Parathyroid adenoma (tissue), 2 donors: Measurements from ENCODE around the gene OTUD4.

Experiments used
- H2AFZ ChIP-seq: fragments of 300-600 bp; sonication (generic); one replicate; pipeline ENCODE4 v1.7.0; 2017; ENCODE audit warnings: antibody characterized with exemption, mild to moderate bottlenecking
- H3K27ac ChIP-seq: fragments of 300-600 bp; sonication (generic); one replicate; pipeline ENCODE4 v1.7.0; 2017
- H3K27me3 ChIP-seq: fragments of 300-600 bp; sonication (generic); one replicate; pipeline ENCODE4 v1.7.0; 2017; ENCODE audit warnings: low read length; ENCODE audit not compliant: control insufficient read depth, insufficient read depth
- H3K36me3 ChIP-seq: fragments of 300-600 bp; sonication (generic); one replicate; pipeline ENCODE4 v1.7.0; 2017; ENCODE audit warnings: low read length; ENCODE audit not compliant: control insufficient read depth, insufficient read depth
- H3K4me1 ChIP-seq: fragments of 300-600 bp; sonication (generic); one replicate; pipeline ENCODE4 v1.7.0; 2017; ENCODE audit warnings: control low read depth
- H3K4me2 ChIP-seq: fragments of 300-600 bp; sonication (generic); one replicate; pipeline ENCODE4 v1.7.0; 2017; ENCODE audit warnings: low read length
- H3K4me3 ChIP-seq: fragments of 300-600 bp; sonication (generic); one replicate; pipeline ENCODE4 v1.7.0; 2017; ENCODE audit warnings: low read depth, low read length
- H3K79me2 ChIP-seq: fragments of 300-600 bp; sonication (generic); one replicate; pipeline ENCODE4 v1.7.0; 2017; ENCODE audit warnings: control low read depth
- H3K9ac ChIP-seq: fragments of 300-600 bp; sonication (generic); one replicate; pipeline ENCODE4 v1.7.0; 2017; ENCODE audit warnings: mild to moderate bottlenecking
- H3K9me3 ChIP-seq: fragments of 300-600 bp; sonication (generic); one replicate; pipeline ENCODE4 v1.7.0; 2017; ENCODE audit warnings: low read length; ENCODE audit not compliant: control insufficient read depth
- TF ChIP-seq, protein P1 (sequence below): fragments of 300-600 bp; sonication (generic); IDR thresholded peaks from one replicate; pipeline ENCODE4 v1.7.0; 2017; ENCODE audit warnings: antibody characterized with exemption, mild to moderate bottlenecking
- donor health status: primary hyperparathyroidism.

Gene OTUD4

GRCh38 chr4:145168581-145169187 is 11.7 kb downstream of the OTUD4 start:
- H3K4me1 ChIP-seq: no peaks in the 10 kb centered on the region
- H3K36me3 ChIP-seq: no peaks in the 10 kb centered on the region
- H2AFZ ChIP-seq: no peak overlapping the region
- peaks cover 11% of the 10 kb centered on the region for H3K79me2 ChIP-seq
- TF ChIP-seq, protein P1, sequence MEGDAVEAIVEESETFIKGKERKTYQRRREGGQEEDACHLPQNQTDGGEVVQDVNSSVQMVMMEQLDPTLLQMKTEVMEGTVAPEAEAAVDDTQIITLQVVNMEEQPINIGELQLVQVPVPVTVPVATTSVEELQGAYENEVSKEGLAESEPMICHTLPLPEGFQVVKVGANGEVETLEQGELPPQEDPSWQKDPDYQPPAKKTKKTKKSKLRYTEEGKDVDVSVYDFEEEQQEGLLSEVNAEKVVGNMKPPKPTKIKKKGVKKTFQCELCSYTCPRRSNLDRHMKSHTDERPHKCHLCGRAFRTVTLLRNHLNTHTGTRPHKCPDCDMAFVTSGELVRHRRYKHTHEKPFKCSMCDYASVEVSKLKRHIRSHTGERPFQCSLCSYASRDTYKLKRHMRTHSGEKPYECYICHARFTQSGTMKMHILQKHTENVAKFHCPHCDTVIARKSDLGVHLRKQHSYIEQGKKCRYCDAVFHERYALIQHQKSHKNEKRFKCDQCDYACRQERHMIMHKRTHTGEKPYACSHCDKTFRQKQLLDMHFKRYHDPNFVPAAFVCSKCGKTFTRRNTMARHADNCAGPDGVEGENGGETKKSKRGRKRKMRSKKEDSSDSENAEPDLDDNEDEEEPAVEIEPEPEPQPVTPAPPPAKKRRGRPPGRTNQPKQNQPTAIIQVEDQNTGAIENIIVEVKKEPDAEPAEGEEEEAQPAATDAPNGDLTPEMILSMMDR: no peak
- no peaks in the 10 kb centered on the region for H3K27me3 ChIP-seq
- H3K4me2 ChIP-seq: no peak overlapping the region
- no peak overlapping the region for H3K4me3 ChIP-seq
- no peaks in the 10 kb centered on the region for H3K9me3 ChIP-seq
- H3K27ac ChIP-seq: no peak overlapping the region
- H3K9ac ChIP-seq: no peak overlapping the region

DNA sequence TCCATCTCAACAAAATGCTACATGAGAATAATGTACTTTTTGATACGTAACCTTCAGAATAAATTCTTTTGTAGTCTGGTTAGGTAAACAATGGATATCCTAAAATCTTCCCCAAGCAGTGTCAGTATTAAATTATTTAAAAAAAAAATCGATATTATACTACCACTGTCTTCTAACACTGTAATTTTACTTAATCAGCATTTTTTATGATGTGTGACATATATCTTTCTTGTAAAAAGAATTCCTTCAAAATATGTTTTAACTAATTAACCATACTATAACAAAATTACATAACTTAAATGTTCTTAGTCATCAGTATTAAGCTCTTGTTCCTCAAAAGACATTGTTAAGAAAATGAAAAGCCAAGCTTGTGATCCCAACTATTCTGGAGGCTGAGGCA is 12.5 kb downstream of the OTUD4 start:
- Histone ChIP-seq H2AFZ (no peak overlapping the region), H3K79me2 (peaks cover 8% of the 10 kb centered on the region), H3K27ac (no peak overlapping the region), H3K4me1 (no peaks in the 10 kb centered on the region), H3K9me3 (no peaks in the 10 kb centered on the region), H3K27me3 (no peaks in the 10 kb centered on the region), H3K9ac (no peak overlapping the region), H3K4me2 (no peak overlapping the region), H3K36me3 (no peaks in the 10 kb centered on the region), H3K4me3 (no peak overlapping the region)
- TF ChIP-seq, protein P1: no peak

- H3K27me3 ChIP-seq: no peaks in the 10 kb centered on the region
- no peaks in the 10 kb centered on the region for H3K4me1 ChIP-seq
- H3K79me2 ChIP-seq: peaks cover 2% of the 10 kb centered on the region
- H3K4me2 ChIP-seq: no peak overlapping the region
- H3K4me3 ChIP-seq: no peak overlapping the region
- no peak overlapping the region for H3K9ac ChIP-seq
- no peak overlapping the region for H2AFZ ChIP-seq
- no peak overlapping the region for H3K27ac ChIP-seq
- no peaks in the 10 kb centered on the region for H3K9me3 ChIP-seq
- TF ChIP-seq, protein P1: no peak
- no peaks in the 10 kb centered on the region for H3K36me3 ChIP-seq
Measured at GRCh38 chr4:145161549-145161948, 18.8 kb downstream of the OTUD4 start.

DNA sequence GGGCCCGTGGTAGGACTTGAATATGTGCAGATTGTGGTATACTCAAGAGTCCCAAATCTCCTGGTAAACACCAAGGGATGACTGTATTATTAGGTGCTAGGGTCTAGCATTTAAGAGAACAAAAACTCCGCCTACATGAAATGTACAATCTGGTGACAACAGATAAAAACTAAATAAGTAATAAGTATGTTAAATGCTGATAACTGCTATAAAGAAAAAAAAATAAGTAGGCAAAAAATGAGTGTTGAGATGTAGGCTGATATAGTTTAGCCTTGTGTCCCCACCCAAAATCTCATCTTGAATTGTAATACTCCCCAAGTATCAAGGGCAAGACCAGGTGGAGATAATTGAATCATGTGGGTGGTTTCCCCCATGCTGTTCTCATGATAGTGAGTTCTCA is 23.4 kb downstream of the OTUD4 start:
- H3K4me2 ChIP-seq: no peak overlapping the region
- H3K9me3 ChIP-seq: no peaks in the 10 kb centered on the region
- no peak overlapping the region for H2AFZ ChIP-seq
- no peak overlapping the region for H3K27ac ChIP-seq
- no peak overlapping the region for H3K4me3 ChIP-seq
- no peaks in the 10 kb centered on the region for H3K4me1 ChIP-seq
- H3K9ac ChIP-seq: no peak overlapping the region
- H3K36me3 ChIP-seq: no peaks in the 10 kb centered on the region
- TF ChIP-seq, protein P1: no peak
- no peaks in the 10 kb centered on the region for H3K27me3 ChIP-seq
- H3K79me2 ChIP-seq: no peaks in the 10 kb centered on the region

GRCh38 chr4:145155268-145155870 is 25.0 kb downstream of the OTUD4 start:
- Histone ChIP-seq H3K36me3 (no peaks in the 10 kb centered on the region), H3K27ac (no peak overlapping the region), H3K4me1 (no peaks in the 10 kb centered on the region), H3K9me3 (no peaks in the 10 kb centered on the region), H2AFZ (no peak overlapping the region), H3K4me2 (no peak overlapping the region), H3K27me3 (no peaks in the 10 kb centered on the region), H3K9ac (no peak overlapping the region), H3K4me3 (no peak overlapping the region), H3K79me2 (no peaks in the 10 kb centered on the region)
- TF ChIP-seq, protein P1: no peak
